Parathyroid adenoma (tissue), 2 donors: ENCODE data around the gene IRF1.

Experiments
- H2AFZ ChIP-seq: fragments of 300-600 bp; sonication (generic); one replicate; pipeline ENCODE4 v1.7.0; 2017; ENCODE audit warnings: antibody characterized with exemption, mild to moderate bottlenecking
- H3K27ac ChIP-seq: fragments of 300-600 bp; sonication (generic); one replicate; pipeline ENCODE4 v1.7.0; 2017
- H3K27me3 ChIP-seq: fragments of 300-600 bp; sonication (generic); one replicate; pipeline ENCODE4 v1.7.0; 2017; ENCODE audit warnings: low read length; ENCODE audit not compliant: control insufficient read depth, insufficient read depth
- H3K36me3 ChIP-seq: fragments of 300-600 bp; sonication (generic); one replicate; pipeline ENCODE4 v1.7.0; 2017; ENCODE audit warnings: low read length; ENCODE audit not compliant: control insufficient read depth, insufficient read depth
- H3K4me1 ChIP-seq: fragments of 300-600 bp; sonication (generic); one replicate; pipeline ENCODE4 v1.7.0; 2017; ENCODE audit warnings: control low read depth
- H3K4me2 ChIP-seq: fragments of 300-600 bp; sonication (generic); one replicate; pipeline ENCODE4 v1.7.0; 2017; ENCODE audit warnings: low read length
- H3K4me3 ChIP-seq: fragments of 300-600 bp; sonication (generic); one replicate; pipeline ENCODE4 v1.7.0; 2017; ENCODE audit warnings: low read depth, low read length
- H3K79me2 ChIP-seq: fragments of 300-600 bp; sonication (generic); one replicate; pipeline ENCODE4 v1.7.0; 2017; ENCODE audit warnings: control low read depth
- H3K9ac ChIP-seq: fragments of 300-600 bp; sonication (generic); one replicate; pipeline ENCODE4 v1.7.0; 2017; ENCODE audit warnings: mild to moderate bottlenecking
- H3K9me3 ChIP-seq: fragments of 300-600 bp; sonication (generic); one replicate; pipeline ENCODE4 v1.7.0; 2017; ENCODE audit warnings: low read length; ENCODE audit not compliant: control insufficient read depth
- TF ChIP-seq, protein P1 (sequence below): fragments of 300-600 bp; sonication (generic); IDR thresholded peaks from one replicate; pipeline ENCODE4 v1.7.0; 2017; ENCODE audit warnings: antibody characterized with exemption, mild to moderate bottlenecking
- donor health status: primary hyperparathyroidism.

Gene IRF1

DNA sequence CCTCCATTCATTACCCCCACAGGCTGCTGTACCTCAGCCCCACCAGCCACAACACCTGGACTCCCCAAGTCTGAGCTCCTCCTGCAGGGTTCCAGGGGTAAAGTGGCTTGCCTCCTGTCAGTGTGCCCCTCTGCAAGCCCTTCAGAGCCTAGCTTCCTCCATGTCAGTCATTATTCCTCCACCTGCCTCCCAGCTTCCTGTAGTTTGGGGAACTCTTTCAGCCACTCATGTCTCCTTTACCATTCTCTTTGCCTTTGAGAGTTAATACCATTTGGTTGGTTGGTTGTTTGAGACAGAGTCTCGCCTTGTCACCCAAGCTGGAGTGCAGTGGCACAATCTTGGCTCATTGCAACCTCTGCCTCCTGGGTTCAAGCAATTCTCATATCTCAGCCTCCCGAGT, 36.2 kb downstream of the IRF1 start:
- no peak overlapping the region for H2AFZ ChIP-seq
- no peaks in the 10 kb centered on the region for H3K27me3 ChIP-seq
- no peak overlapping the region for H3K9ac ChIP-seq
- H3K4me2 ChIP-seq: no peak overlapping the region
- H3K27ac ChIP-seq: no peak overlapping the region
- TF ChIP-seq, protein P1, sequence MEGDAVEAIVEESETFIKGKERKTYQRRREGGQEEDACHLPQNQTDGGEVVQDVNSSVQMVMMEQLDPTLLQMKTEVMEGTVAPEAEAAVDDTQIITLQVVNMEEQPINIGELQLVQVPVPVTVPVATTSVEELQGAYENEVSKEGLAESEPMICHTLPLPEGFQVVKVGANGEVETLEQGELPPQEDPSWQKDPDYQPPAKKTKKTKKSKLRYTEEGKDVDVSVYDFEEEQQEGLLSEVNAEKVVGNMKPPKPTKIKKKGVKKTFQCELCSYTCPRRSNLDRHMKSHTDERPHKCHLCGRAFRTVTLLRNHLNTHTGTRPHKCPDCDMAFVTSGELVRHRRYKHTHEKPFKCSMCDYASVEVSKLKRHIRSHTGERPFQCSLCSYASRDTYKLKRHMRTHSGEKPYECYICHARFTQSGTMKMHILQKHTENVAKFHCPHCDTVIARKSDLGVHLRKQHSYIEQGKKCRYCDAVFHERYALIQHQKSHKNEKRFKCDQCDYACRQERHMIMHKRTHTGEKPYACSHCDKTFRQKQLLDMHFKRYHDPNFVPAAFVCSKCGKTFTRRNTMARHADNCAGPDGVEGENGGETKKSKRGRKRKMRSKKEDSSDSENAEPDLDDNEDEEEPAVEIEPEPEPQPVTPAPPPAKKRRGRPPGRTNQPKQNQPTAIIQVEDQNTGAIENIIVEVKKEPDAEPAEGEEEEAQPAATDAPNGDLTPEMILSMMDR: no peak
- no peaks in the 10 kb centered on the region for H3K9me3 ChIP-seq
- H3K4me3 ChIP-seq: no peak overlapping the region
- H3K36me3 ChIP-seq: no peaks in the 10 kb centered on the region
- peaks cover 1% of the 10 kb centered on the region for H3K79me2 ChIP-seq
- no peaks in the 10 kb centered on the region for H3K4me1 ChIP-seq

DNA sequence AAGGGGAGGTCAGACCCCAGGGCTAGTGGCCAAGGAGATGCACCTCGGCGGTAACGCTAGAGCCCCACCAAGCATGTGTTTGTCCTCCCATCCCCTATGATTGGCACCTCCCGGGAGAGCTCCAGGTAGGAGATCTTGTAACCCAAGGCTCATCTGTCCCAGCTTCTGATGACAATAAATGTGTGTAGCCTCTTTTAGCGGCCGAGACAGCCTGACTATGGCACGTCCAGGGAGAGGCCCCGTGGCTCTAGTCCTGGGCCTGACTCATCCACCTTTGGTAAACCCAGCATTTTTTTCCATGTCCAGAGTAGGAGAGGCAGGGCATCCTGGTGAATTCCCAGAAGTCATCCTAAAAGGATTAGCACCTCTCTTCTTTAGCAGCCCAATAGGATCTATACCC, 39.2 kb downstream of the IRF1 start:
- peaks cover 9% of the 10 kb centered on the region for H3K4me1 ChIP-seq
- no peaks in the 10 kb centered on the region for H3K36me3 ChIP-seq

DNA sequence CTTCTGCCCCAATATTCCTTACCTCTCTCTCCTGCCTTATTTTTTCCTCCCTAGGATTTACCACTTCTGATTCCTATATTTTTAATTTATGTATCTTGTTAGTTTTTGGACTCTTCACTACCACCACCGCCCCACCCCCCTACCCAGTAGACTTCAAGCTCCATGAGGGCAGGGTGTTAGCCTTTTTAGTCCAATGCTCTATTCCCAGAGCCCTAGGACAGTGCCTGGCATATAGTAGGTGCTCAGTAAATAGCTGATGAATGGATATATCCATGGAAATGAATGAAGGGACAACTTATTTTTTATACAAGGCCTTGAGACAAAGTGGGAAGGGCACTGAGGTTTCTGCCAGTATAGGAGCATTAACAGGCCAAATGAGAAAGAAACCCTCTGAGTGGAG, 41.5 kb downstream of the IRF1 start:
- Histone ChIP-seq H3K9ac (no peak overlapping the region), H3K9me3 (no peaks in the 10 kb centered on the region), H3K4me2 (no peak overlapping the region), H3K27me3 (no peaks in the 10 kb centered on the region), H3K79me2 (peaks cover 16% of the 10 kb centered on the region), H3K4me3 (no peak overlapping the region), H3K27ac (no peak overlapping the region), H2AFZ (no peak overlapping the region), H3K36me3 (no peaks in the 10 kb centered on the region), H3K4me1 (peaks cover 20% of the 10 kb centered on the region)
- TF ChIP-seq, protein P1: no peak

More for the DNA sequence above, 39.2 kb downstream of the IRF1 start:
- Histone ChIP-seq H3K27me3 (no peaks in the 10 kb centered on the region), H3K4me2 (no peak overlapping the region), H2AFZ (no peak overlapping the region), H3K9ac (no peak overlapping the region), H3K79me2 (peaks cover 7% of the 10 kb centered on the region), H3K27ac (no peak overlapping the region), H3K4me3 (no peak overlapping the region), H3K9me3 (no peaks in the 10 kb centered on the region)
- TF ChIP-seq, protein P1: no peak

DNA sequence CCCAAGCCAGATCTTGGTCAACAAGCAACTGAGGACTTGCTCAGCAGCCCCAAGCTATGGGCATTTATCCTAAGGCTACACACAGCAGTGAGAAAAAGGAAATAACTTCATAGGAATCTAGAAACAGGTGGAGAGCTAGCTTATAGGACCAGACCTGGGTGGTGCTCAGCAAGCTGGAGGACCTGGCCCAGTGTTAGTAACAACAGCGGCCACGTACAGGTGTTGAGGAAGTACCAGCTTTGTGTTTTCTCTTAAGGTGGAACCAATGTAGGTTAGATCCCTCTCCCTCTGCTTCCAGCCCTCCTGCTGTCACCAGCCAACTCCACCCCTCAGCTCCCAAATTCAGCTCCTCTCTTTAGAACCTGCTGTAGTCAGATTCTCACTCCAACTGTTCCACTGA, 43.4 kb downstream of the IRF1 start:
- Histone ChIP-seq H3K27me3 (no peaks in the 10 kb centered on the region), H3K9me3 (no peaks in the 10 kb centered on the region), H3K9ac (no peak overlapping the region), H3K36me3 (no peaks in the 10 kb centered on the region), H3K4me2 (no peak overlapping the region), H3K4me3 (no peak overlapping the region), H3K4me1 (peaks cover 20% of the 10 kb centered on the region), H3K79me2 (peaks cover 23% of the 10 kb centered on the region), H3K27ac (no peak overlapping the region), H2AFZ (no peak overlapping the region)
- TF ChIP-seq, protein P1: no peak

DNA sequence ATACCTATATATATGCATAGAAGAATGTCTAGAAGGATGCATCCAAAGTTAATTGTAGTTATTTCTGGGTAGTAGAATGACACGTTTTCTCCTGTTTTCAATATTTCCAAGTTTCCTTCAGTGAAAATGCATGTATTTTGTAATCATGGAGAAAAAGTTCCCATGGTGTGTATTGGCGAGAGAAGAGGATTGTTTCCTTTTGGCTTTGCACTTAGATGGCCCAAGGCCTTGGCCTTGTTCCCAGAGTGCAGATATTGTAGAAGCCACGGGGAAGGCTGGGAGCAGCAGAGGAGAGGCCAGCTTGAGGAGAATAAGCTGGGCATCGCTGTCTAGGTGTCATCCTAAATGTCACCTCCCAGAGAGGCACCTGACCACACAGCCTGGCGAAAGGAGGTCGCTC, 44.0 kb downstream of the IRF1 start:
- Histone ChIP-seq H3K4me2 (no peak overlapping the region), H3K36me3 (no peaks in the 10 kb centered on the region), H3K9me3 (no peaks in the 10 kb centered on the region), H2AFZ (no peak overlapping the region), H3K4me1 (peaks cover 20% of the 10 kb centered on the region), H3K27ac (no peak overlapping the region), H3K79me2 (peaks cover 24% of the 10 kb centered on the region), H3K9ac (no peak overlapping the region), H3K27me3 (no peaks in the 10 kb centered on the region), H3K4me3 (no peak overlapping the region)
- TF ChIP-seq, protein P1: no peak
